ENCODE data around the gene GPR22.

GPR22 gene

GRCh38 chr7:107461938-107462533, 7.8 kb upstream of the GPR22 start:
- no peak for DNase-seq (ENCODE audit: low read depth)
- no peak overlapping the region for H3K4me3 ChIP-seq (ENCODE audit: control insufficient read depth, low read depth, low read length)
- TF ChIP-seq CTCF (conservative IDR thresholded peaks at IDR 0.05; ENCODE audit: control insufficient read depth, insufficient read depth, low read depth, low read length), result no peak

- peak; percentile 95 for TF ChIP-seq CTCF (conservative IDR thresholded peaks at IDR 0.05; ENCODE audit: control insufficient read depth, insufficient read depth, low read depth, low read length)
- no peak overlapping the region for H3K4me3 ChIP-seq (ENCODE audit: control insufficient read depth, low read depth, low read length)
- peak; percentile 85 for DNase-seq (ENCODE audit: low read depth)
These were observed 6.4 kb upstream of the GPR22 start for GRCh38 chr7:107463139-107464078.

GRCh38 chr7:107464666-107465226, 5.1 kb upstream of the GPR22 start:
- no peak for DNase-seq (ENCODE audit: low read depth)
- no peak overlapping the region for H3K4me3 ChIP-seq (ENCODE audit: control insufficient read depth, low read depth, low read length)
- TF ChIP-seq CTCF (conservative IDR thresholded peaks at IDR 0.05; ENCODE audit: control insufficient read depth, insufficient read depth, low read depth, low read length), result no peak

- no peak for TF ChIP-seq CTCF (conservative IDR thresholded peaks at IDR 0.05; ENCODE audit: control insufficient read depth, insufficient read depth, low read depth, low read length)
- H3K4me3 ChIP-seq (ENCODE audit: control insufficient read depth, low read depth, low read length), result no peak overlapping the region
- no peak for DNase-seq (ENCODE audit: low read depth)
These were observed 1.9 kb upstream of the GPR22 start for GRCh38 chr7:107467972-107468371.

GRCh38 chr7:107468824-107469223, 1.0 kb upstream of the GPR22 start:
- TF ChIP-seq CTCF (conservative IDR thresholded peaks at IDR 0.05; ENCODE audit: control insufficient read depth, insufficient read depth, low read depth, low read length), result no peak
- H3K4me3 ChIP-seq (ENCODE audit: control insufficient read depth, low read depth, low read length), result no peak overlapping the region
- DNase-seq (ENCODE audit: low read depth), result no peak

- DNase-seq (ENCODE audit: low read depth), result peak; percentile 19
- TF ChIP-seq CTCF (conservative IDR thresholded peaks at IDR 0.05; ENCODE audit: control insufficient read depth, insufficient read depth, low read depth, low read length), result peak; percentile 6
- H3K4me3 ChIP-seq (ENCODE audit: control insufficient read depth, low read depth, low read length), result no peak overlapping the region
These were observed 1.6 kb downstream of the GPR22 start for GRCh38 chr7:107471292-107472070.

Measured in fibroblast of mammary gland (primary cell).